Fibroblast of skin of right biceps (primary cell): ENCODE measurements around the gene BCAM.
"Not testable (repeated sequence)": the region's sequence is repeated elsewhere in the genome, so short reads cannot be mapped to it uniquely, and the experiment has no call there.

Source experiments
- DNase-seq: peaks from one replicate; pipeline ENCODE4 v3.0.0-alpha.2; 2013

BCAM gene

GRCh38 chr19:44819246-44819832 lies 10.4 kb downstream of the BCAM start:
- no peak for DNase-seq

- no peak for DNase-seq
These were observed 12.0 kb downstream of the BCAM start for GRCh38 chr19:44820648-44821609.

GRCh38 chr19:44822177-44822576 lies 13.3 kb downstream of the BCAM start:
- DNase-seq = no peak

GRCh38 chr19:44822670-44823372 lies 13.9 kb downstream of the BCAM start:
- DNase-seq = no peak

GRCh38 chr19:44823373-44823698 lies 14.4 kb downstream of the BCAM start:
- DNase-seq = no peak

- DNase-seq = no peak
These were observed 15.9 kb downstream of the BCAM start for GRCh38 chr19:44824761-44825160.

- DNase-seq = not testable (repeated sequence)
These were observed 24.0 kb downstream of the BCAM start for GRCh38 chr19:44832875-44833274.

- DNase-seq = not testable (repeated sequence)
These were observed 25.5 kb downstream of the BCAM start for GRCh38 chr19:44834399-44834798.

- DNase-seq = no peak
These were observed 30.4 kb downstream of the BCAM start for GRCh38 chr19:44839276-44839675.

- no peak for DNase-seq
These were observed 31.9 kb downstream of the BCAM start for GRCh38 chr19:44840811-44841210.

GRCh38 chr19:44841231-44841630 lies 32.3 kb downstream of the BCAM start:
- no peak for DNase-seq

GRCh38 chr19:44845286-44845611 lies 36.3 kb downstream of the BCAM start:
- no peak for DNase-seq

GRCh38 chr19:44845612-44846454 lies 36.9 kb downstream of the BCAM start, which contains the start of gene NECTIN2:
TSS of gene NECTIN2 (plus strand) at chr19:44846297. CDS start at chr19:44846526, 229 bp downstream.
- DNase-seq = peak; percentile 98

GRCh38 chr19:44846455-44847143 lies 37.7 kb downstream of the BCAM start:
- peak; percentile 66 for DNase-seq

GRCh38 chr19:44847144-44848035 lies 38.5 kb downstream of the BCAM start:
- DNase-seq = peak; percentile 52

- peak; percentile 26 for DNase-seq
These were observed 39.3 kb downstream of the BCAM start for GRCh38 chr19:44848036-44848811.

- no peak for DNase-seq
These were observed 40.0 kb downstream of the BCAM start for GRCh38 chr19:44848812-44849447.

- no peak for DNase-seq
These were observed 41.8 kb downstream of the BCAM start for GRCh38 chr19:44850641-44851109.

GRCh38 chr19:44851427-44851826 lies 42.5 kb downstream of the BCAM start:
- DNase-seq = no peak

- no peak for DNase-seq
These were observed 46.7 kb downstream of the BCAM start for GRCh38 chr19:44855606-44856005.
